ENCODE results near the gene FAM136A. TPM values are rescaled to one million over a fixed set of nuclear protein-coding genes. Genes with fewer than 3 reads are reported as not detected.

FAM136A gene
- total and polyA plus RNA-seq, 2 of the 13 experiments (the other 11 are each of a cell fraction or from before 2014, with no cell fraction given): 77.8 to 126 TPM

DNA sequence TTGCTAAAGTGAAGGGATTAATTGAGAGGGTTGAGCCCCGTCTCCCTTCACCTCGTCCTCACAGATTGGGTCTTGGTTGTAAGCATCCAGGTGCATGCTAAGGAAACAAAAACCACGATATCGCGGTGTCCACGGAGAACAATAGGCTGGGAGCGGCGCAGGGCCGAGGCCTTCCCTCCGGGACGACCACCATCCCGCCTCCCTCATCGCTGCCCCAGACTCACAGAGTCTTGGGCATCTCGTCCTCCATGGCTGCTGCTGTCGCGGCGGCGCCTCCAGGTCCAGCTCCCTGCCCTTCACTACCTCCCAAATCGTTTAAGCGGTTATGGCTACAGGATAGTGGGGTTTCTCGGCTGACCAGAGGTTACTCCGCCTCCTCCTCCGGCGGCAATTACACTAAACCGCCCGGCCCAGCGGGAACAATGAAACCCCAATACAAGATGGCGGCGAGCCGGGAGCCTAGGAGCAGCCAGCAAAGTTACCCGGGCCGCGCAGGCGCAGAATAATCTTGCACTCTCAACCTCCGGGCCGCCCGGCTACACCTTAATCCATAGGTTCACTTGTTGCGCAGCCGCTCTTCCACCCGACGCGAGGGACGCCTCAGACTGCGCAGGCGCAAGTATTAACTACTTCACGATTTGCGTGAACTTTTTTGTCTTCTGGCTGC, 53.6 kb downstream of the FAM136A start, which contains the start of gene TIA1:
TSS of gene TIA1 (minus strand) at position 448 of the 667 bp plus-strand sequence. CDS start at position 250, 198 bp downstream.
- Histone ChIP-seq H3K4me2 (ENCODE audit: low read depth, low read length) (peak within 1 kb of the TSS; percentile 74), H3K79me2 (ENCODE audit: insufficient read depth, low read length) (peaks cover 51% of the 10 kb centered on the region), H3K27ac (ENCODE audit: extremely low read length, insufficient read depth, low read length) (peak within 1 kb of the TSS; percentile 98), H3K27me3 (ENCODE audit: control insufficient read depth in 1 of 2, insufficient read depth in 2 of 2, low read length in 2 of 2) (no peaks in the 10 kb centered on the region; a peak in 1 of 5 replicates), H3K9me3 (ENCODE audit: low read length) (no peaks in the 10 kb centered on the region), H3K4me1 (ENCODE audit: insufficient read depth, low read length) (peaks cover 47% of the 10 kb centered on the region), H3K36me3 (replicated peaks in 1 of 2; ENCODE audit: control insufficient read depth in 1 of 2, insufficient read depth in 2 of 2, low read length in 2 of 2) (peaks cover 0 to 3% of the 10 kb centered on the region in 2 experiments; a peak in 1 of 5 replicates), H3K9ac (ENCODE audit: insufficient read depth, low read depth, low read length) (peak within 1 kb of the TSS; percentile 99), H2AFZ (ENCODE audit: low read length) (peak within 1 kb of the TSS; percentile 87), H3K4me3 (replicated peaks in 1 of 3; ENCODE audit: insufficient read depth in 1 of 3, low read depth in 2 of 3, low read length in 3 of 3) (peak within 1 kb of the TSS; percentile 96 to 98 (median 98)), H4K20me1 (ENCODE audit: insufficient read depth, low read length) (peaks cover 29% of the 10 kb centered on the region)
- BruUV-seq (replicated peaks): TSS peak; percentile 79
- CTCF ChIA-PET (ENCODE audit: low intra/inter-chr PET ratio, low total read pairs): interaction anchor here (0.7 kb wide), 1 partner anchor 54 kb away, joined by 3 read pairs; the partner anchor contains the start of gene FAM136A
- WGBS (ENCODE audit: low lambda C conversion rate): 4% methylated on average over 27 of the region's 47 CpGs
- POLR2A ChIA-PET: interaction anchor here (1.9 to 4.4 kb wide), 5 partner anchors 10 to 334 kb away, joined by 14 to 49 read pairs (median 20); partner anchors contain the start of genes C2orf42, MXD1, PCYOX1 and SNRPG
- intact Hi-C loops (cut with micrococcal nuclease; ENCODE audit: unreplicated experiment) (loop anchor here (1.0 to 5.0 kb wide), 6 partner anchors 21 to 336 kb away; partner anchors contain the start of genes C2orf42, PCBP1 and SNRPG), in situ Hi-C loops (cut with HindIII; ENCODE audit: extremely low pct_ligation_motif_present, low pct_unique_long_range_greater_than_20kb) (no loop called here)
- ATAC-seq: peak; percentile 93
- DNase-seq (ENCODE audit: low spot score): peak; percentile 99
- FAIRE-seq: peak; percentile 66
- no peak for TF ChIP-seq ZNF362 (CRISPR knock-in tag; IDR thresholded peaks at IDR 0.05; ENCODE audit: borderline replicate concordance)
- TF ChIP-seq ZSCAN30 (CRISPR knock-in tag; IDR thresholded peaks at IDR 0.05): peak; percentile 3; the same call in 1 of the 2 replicates
- TF ChIP-seq MXD4 (CRISPR knock-in tag; IDR thresholded peaks at IDR 0.05): peak; percentile 23; the same call in 1 of the 2 replicates
- TF ChIP-seq, protein P1, sequence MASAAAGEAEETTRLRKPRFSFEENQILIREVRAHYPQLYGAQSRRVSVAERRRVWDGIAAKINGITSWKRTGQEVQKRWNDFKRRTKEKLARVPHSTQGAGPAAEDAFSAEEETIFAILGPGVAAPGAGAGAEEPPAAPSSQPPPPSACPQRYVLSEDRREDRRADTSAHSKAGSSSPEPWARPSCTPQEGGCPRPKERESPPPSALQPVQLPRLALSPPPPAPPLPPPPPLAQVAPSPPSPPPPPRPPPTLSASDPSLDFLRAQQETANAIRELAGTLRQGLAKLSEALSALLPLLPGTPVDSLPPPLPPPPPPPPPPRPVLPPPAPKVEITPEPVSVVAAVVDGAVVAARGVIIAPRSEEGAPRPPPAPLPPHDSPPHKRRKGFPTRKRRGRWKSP (CRISPR knock-in tag; IDR thresholded peaks at IDR 0.05): 0 out of 2 replicates have a peak, but pooled peaks have one; percentile 63
- TF ChIP-seq, protein P2, sequence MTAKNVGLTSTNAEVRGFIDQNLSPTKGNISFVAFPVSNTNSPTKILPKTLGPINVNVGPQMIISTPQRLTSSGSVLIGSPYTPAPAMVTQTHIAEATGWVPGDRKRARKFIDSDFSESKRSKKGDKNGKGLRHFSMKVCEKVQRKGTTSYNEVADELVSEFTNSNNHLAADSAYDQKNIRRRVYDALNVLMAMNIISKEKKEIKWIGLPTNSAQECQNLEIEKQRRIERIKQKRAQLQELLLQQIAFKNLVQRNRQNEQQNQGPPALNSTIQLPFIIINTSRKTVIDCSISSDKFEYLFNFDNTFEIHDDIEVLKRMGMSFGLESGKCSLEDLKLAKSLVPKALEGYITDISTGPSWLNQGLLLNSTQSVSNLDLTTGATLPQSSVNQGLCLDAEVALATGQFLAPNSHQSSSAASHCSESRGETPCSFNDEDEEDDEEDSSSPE (CRISPR knock-in tag; IDR thresholded peaks at IDR 0.05): peak; percentile 29; the same call in 1 of the 2 replicates
- no peak; the same call in 1 of the 2 replicates for TF ChIP-seq RFXANK (CRISPR knock-in tag; IDR thresholded peaks at IDR 0.05)
- TF ChIP-seq ZNF101 (CRISPR knock-in tag; IDR thresholded peaks at IDR 0.05; ENCODE audit: borderline replicate concordance, low read depth): 0 out of 2 replicates have a peak, but pooled peaks have one; percentile 79
- TF ChIP-seq, protein P3, sequence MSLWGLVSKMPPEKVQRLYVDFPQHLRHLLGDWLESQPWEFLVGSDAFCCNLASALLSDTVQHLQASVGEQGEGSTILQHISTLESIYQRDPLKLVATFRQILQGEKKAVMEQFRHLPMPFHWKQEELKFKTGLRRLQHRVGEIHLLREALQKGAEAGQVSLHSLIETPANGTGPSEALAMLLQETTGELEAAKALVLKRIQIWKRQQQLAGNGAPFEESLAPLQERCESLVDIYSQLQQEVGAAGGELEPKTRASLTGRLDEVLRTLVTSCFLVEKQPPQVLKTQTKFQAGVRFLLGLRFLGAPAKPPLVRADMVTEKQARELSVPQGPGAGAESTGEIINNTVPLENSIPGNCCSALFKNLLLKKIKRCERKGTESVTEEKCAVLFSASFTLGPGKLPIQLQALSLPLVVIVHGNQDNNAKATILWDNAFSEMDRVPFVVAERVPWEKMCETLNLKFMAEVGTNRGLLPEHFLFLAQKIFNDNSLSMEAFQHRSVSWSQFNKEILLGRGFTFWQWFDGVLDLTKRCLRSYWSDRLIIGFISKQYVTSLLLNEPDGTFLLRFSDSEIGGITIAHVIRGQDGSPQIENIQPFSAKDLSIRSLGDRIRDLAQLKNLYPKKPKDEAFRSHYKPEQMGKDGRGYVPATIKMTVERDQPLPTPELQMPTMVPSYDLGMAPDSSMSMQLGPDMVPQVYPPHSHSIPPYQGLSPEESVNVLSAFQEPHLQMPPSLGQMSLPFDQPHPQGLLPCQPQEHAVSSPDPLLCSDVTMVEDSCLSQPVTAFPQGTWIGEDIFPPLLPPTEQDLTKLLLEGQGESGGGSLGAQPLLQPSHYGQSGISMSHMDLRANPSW (CRISPR knock-in tag; IDR thresholded peaks at IDR 0.05; ENCODE audit: borderline replicate concordance): no peak
- TF ChIP-seq FOXA3 (CRISPR knock-in tag; IDR thresholded peaks at IDR 0.05): peak; percentile 3; the same call in 1 of the 2 replicates
- peak; percentile 66; the same call in 1 of the 2 replicates for TF ChIP-seq MED1 (CRISPR knock-in tag; IDR thresholded peaks at IDR 0.05)
- TF ChIP-seq ISX (CRISPR knock-in tag; conservative IDR thresholded peaks at IDR 0.05): no peak
- TF ChIP-seq, protein P4, sequence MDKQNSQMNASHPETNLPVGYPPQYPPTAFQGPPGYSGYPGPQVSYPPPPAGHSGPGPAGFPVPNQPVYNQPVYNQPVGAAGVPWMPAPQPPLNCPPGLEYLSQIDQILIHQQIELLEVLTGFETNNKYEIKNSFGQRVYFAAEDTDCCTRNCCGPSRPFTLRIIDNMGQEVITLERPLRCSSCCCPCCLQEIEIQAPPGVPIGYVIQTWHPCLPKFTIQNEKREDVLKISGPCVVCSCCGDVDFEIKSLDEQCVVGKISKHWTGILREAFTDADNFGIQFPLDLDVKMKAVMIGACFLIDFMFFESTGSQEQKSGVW (CRISPR knock-in tag; IDR thresholded peaks at IDR 0.05; ENCODE audit: borderline replicate concordance): no peak
- TF ChIP-seq, protein P5, sequence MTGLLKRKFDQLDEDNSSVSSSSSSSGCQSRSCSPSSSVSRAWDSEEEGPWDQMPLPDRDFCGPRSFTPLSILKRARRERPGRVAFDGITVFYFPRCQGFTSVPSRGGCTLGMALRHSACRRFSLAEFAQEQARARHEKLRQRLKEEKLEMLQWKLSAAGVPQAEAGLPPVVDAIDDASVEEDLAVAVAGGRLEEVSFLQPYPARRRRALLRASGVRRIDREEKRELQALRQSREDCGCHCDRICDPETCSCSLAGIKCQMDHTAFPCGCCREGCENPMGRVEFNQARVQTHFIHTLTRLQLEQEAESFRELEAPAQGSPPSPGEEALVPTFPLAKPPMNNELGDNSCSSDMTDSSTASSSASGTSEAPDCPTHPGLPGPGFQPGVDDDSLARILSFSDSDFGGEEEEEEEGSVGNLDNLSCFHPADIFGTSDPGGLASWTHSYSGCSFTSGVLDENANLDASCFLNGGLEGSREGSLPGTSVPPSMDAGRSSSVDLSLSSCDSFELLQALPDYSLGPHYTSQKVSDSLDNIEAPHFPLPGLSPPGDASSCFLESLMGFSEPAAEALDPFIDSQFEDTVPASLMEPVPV (CRISPR knock-in tag; IDR thresholded peaks at IDR 0.05): peak; percentile 89

All from HepG2 (cell line).